Heart left ventricle (tissue), 13 donors: ENCODE data around the gene DGKG.

Experiments
- POLR2A ChIP-seq, 2 donors: fragments of 450-650 bp; IDR thresholded peaks; one replicate each; pipeline ENCODE4 v1.6.1; 2017; ENCODE audit warnings: antibody characterized with exemption in 2 of 2, mild to moderate bottlenecking in 2 of 2, moderate library complexity in 2 of 2
- TF ChIP-seq, protein P1 (sequence below), 12 donors: fragments of 200-600 bp; sonication (generic) in 4 of 12; IDR thresholded peaks; one replicate each; pipeline versions ENCODE4 v1.5.0 to v1.8.0; 2018 to 2022; ENCODE audit warnings: antibody characterized with exemption in 12 of 12, mild to moderate bottlenecking in 5 of 12
- donor health status: ischemic (EF 13 %, LVEDD 7.1; RV severe dilation, severe dysfunction).
- donor health status: DM: no; HTN: yes; CAD: no.
- donor health status: DM: no; HTN: no; CAD: no.
- donor health status: ischemic (EF 25% LVEDD 6.9; RV normal size, moderate dysfunction).
- donor health status: ischemic (EF 25% LVEDD 5.7; RV mildly dilated, moderate dysfunction).
- donor health status: ischemic (EF 35%, LVEDD 5.7; RV mildly dilated, moderate dysfunction).
- donor health status: nonischemic (EF 11% LVEDD 7.7; RV severe dilation, severe dysfunction).
- donor health status: DM: yes; HTN: yes; CAD: no.
- donor health status: PGD.
- donor health status: ischemic (EF 29% LVEDD 5.4; RV normal size, mild dysfunction).
- donor health status: nonischemic (EF 23%, LVEDD 6.1; RV moderate dilation, normal function).

DNA sequence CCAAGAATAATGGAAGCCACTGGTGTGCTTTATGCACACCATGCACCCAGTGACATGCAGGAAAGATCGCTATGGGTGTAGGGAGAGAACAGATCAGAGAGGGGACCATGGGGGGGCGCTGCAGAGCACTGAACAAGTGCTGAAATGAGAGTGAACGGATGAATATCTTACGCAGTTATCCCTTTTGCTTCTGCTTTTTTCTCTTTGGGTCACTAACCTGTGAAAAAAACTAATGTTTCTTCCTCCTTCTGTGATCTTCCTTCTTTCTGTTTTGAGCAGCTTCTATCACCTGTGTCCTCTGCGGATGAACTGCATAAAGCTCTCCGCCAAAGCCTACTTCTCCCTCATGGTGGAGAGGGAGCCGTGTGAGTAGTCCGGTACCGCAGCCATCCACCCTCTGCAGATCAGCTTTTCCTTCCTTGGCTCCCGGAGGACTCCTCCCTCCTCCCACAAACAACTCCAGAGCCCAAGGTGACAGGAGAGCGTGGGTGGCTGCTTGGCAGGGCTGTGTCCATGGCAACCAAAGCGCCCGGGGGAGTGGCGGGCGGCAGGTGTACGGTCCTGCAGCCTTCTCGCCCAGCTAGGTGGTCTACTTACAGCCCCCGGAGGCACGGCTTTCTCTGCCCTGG lies 106.2 kb downstream of the DGKG start:
- TF ChIP-seq, protein P1, sequence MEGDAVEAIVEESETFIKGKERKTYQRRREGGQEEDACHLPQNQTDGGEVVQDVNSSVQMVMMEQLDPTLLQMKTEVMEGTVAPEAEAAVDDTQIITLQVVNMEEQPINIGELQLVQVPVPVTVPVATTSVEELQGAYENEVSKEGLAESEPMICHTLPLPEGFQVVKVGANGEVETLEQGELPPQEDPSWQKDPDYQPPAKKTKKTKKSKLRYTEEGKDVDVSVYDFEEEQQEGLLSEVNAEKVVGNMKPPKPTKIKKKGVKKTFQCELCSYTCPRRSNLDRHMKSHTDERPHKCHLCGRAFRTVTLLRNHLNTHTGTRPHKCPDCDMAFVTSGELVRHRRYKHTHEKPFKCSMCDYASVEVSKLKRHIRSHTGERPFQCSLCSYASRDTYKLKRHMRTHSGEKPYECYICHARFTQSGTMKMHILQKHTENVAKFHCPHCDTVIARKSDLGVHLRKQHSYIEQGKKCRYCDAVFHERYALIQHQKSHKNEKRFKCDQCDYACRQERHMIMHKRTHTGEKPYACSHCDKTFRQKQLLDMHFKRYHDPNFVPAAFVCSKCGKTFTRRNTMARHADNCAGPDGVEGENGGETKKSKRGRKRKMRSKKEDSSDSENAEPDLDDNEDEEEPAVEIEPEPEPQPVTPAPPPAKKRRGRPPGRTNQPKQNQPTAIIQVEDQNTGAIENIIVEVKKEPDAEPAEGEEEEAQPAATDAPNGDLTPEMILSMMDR (IDR thresholded peaks at IDR 0.05) = peak in 3 of 12 donors; percentile 14 to 26 (median 15)
- no peak for TF ChIP-seq POLR2A (IDR thresholded peaks at IDR 0.05)
